Peyer's patch (tissue), 4 donors: Measurements from ENCODE around the gene REN.

Experiments
- CTCF ChIP-seq, 6 experiments: fragments of 450-650 bp in 4 of 6; fragments of 200-600 bp in 2 of 6; sonication (generic) in 1 of 6; IDR thresholded peaks; one replicate each; pipeline ENCODE4 v1.5.1; 2017 to 2019; ENCODE audit warnings: antibody characterized with exemption in 6 of 6, mild to moderate bottlenecking in 3 of 6, moderate library complexity in 1 of 6
- POLR2A ChIP-seq, 2 donors: fragments of 450-650 bp; IDR thresholded peaks; one replicate each; pipeline ENCODE4 v1.5.1; 2017; ENCODE audit warnings: antibody characterized with exemption in 2 of 2, mild to moderate bottlenecking in 2 of 2, moderate library complexity in 2 of 2

GRCh38 chr1:204126956-204127355 is 39.2 kb downstream of the REN start:
- TF ChIP-seq CTCF (IDR thresholded peaks at IDR 0.05) = no peak
- no peak for TF ChIP-seq POLR2A (IDR thresholded peaks at IDR 0.05)
